NCI-H1694 (cell line): ENCODE results near the gene YPEL2.
A peak's percentile ranks its signal among the peaks of the same experiment; 100 is the strongest.
"Not testable (repeated sequence)": the region's sequence is repeated elsewhere in the genome, so short reads cannot be mapped to it uniquely, and the experiment has no call there.

ENCODE experiments used
- DNase-seq: peaks from one replicate; lab custom pipeline; 2025; lab: John Stamatoyannopoulos, UW

YPEL2 gene

GRCh38 chr17:59377410-59377809 is 46.0 kb downstream of the YPEL2 start:
- peak; percentile 91 for DNase-seq

DNA sequence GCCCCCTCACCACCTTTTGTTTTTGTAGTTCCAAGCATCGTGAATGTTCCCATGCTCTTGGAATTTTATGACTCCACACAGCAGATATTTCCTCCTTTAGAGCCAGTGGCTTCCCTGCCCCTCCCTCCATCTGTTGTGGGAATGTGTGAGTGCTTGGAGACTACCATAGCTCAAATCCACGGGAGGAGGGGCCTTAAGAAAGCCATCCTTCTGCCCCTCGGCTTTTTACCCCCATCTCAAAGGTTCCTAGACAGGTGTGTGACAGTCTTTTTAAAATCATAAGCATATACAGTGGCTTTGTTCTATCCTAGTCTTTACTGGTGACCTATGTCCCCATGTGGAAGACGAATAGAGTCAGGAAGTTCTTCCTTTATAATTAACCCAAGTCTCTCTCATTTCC is 47.2 kb downstream of the YPEL2 start:
- DNase-seq = no peak

GRCh38 chr17:59380474-59380873 is 49.0 kb downstream of the YPEL2 start:
- no peak for DNase-seq

- peak; percentile 92 for DNase-seq
These were observed 50.5 kb downstream of the YPEL2 start for GRCh38 chr17:59381716-59382570.

DNA sequence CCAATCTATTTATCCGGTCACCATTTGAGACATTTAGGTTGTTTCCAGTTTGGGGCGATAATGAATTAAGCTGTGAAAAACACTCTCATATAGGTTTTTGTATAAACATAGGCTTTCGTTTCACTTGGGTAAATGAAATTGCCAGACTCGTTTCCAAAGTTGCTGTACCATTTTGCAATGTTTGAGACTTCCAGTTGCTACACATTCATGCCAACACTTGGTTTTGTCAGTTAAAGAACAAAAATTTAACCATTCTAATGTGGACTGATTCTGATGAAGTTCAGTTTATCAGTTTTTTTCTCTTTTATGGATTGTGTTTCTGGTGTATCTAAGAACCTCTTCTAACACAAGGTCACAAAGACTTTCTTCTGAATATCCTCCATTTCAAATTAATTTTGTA is 52.4 kb downstream of the YPEL2 start:
- DNase-seq = no peak

DNA sequence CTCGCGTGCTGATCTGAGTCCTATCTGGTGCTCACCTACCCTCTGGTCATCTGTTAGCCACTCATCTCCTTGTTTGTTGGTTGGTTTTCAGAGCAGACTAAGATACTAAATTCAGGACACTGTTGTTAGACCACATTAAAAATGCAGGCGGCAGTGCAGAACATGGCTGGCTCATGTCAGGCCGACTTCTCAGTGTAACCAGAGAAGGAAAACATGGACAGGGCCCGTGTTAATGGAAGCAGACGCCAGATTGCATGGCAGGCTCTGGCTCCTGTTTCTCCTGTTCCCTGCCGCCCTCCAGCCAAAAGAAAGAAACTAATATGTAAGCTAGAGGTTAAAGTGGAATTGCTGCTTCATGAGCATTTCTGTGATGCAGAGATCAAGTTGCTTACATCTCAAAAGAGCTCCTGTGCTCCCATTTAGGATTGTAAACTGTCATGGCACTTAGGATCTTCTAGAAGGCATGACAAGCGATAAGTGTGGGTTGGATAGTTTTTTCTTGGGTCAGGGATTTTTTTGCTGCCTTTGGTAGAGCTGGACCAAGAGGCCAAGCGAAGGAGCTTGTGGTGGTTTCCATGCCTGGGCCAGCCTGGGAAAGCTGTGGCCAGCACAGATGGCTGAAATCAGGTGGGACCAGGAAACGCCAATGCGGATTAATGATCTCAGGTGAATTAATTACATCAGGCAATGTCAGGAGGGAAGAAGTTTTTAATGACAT is 56.1 kb downstream of the YPEL2 start:
- peak; percentile 69 for DNase-seq

DNA sequence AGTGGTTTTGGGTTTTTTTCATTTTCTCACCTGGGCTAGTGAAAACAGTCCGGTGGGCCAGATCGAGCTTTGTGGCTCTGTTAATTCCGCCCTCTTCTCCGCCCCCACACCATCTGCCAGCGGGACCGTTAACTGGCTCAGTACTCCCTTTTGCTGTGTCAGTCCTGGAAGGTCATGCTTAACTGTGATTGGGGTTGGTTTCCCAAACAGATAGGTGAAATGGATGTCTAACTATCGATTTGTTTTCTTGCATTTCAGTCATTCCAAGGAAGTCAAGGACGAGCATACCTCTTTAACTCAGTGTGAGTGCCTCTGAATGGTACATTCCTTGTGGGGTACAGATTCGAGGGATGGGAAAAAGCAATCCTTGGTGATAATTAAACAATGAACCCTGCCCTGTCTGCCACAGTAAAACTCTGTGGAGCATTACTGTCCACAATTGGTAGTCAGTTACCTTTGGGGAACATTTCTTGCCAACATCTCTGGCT is 56.7 kb downstream of the YPEL2 start:
- DNase-seq = peak; percentile 41

GRCh38 chr17:59389066-59389465 is 57.6 kb downstream of the YPEL2 start:
- no peak for DNase-seq

DNA sequence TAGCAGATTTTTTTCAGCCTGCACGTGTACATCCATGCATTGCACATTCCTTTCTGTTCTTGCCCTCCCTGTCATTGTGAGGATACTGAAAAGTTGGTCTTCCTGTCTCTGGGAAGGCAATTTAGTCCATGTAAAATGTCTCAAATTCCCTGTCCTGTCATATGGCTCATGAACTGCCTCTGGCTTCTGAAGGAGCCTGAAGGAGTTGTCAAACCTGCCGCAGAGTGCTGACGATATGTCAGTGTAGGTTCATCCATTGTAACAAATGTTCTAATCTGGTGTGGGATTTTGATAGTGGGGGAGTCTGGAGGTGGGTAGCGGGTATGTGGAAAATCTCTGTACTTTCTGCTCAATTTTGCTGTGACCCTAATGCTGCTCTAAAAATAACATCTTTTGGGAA is 59.6 kb downstream of the YPEL2 start:
- no peak for DNase-seq

- no peak for DNase-seq
These were observed 61.7 kb downstream of the YPEL2 start for GRCh38 chr17:59392973-59393679.

- DNase-seq = not testable (repeated sequence)
These were observed 62.4 kb downstream of the YPEL2 start for GRCh38 chr17:59393742-59394410.

DNA sequence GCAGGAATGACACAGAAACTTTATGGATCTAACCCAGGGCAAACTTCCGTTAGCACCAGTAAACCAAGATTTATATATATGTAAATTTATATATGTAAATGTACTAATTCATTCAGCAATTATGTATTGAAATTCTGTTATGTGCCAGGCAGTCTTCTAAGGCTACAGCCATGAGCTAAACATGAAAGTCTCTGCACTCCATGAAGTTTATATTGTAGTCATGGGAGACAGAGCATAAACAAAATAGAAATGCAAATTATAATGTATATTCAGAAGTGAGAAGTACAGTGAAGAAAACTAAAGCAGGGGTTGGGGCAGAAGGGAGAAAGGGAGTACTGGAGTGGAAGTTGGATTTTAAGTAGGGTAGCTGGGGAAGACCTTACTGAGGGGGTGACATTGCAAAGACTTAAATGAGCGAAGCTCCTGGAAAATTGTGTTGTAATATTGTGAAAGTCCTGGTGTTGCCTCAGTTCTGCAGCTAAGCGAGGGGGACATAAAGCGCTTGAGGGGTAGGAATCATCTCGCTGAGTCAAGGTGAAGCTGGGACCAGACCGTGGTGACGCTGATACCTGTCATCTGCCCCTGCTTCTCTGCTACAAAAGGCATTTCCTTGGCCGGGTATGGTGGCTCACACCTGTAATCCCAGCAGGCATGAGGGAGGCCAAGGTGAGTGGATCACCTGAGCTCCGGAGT is 64.8 kb downstream of the YPEL2 start:
- no peak for DNase-seq

- DNase-seq = no peak
These were observed 66.0 kb downstream of the YPEL2 start for GRCh38 chr17:59397316-59398073.

DNA sequence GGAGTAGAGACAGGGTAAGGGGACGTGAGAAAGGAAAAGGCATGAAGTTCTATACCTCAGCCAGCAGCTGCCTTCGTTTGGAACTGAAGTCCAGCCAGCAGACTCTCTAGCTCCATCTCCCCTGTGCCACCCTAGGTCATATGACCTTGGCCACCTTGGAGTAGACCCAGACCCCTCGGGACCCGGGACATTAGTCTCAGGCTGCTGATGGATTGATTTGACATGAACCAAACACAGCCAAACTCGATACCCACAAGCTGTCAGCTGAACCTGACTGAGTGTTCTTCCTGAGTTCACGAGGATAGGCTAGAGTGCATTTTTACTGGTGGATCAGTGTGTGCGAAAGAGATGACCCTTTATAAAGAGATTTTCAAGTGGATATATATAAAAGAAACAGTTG is 68.5 kb downstream of the YPEL2 start:
- DNase-seq = no peak

- no peak for DNase-seq
These were observed 69.4 kb downstream of the YPEL2 start for GRCh38 chr17:59400858-59401257.

DNA sequence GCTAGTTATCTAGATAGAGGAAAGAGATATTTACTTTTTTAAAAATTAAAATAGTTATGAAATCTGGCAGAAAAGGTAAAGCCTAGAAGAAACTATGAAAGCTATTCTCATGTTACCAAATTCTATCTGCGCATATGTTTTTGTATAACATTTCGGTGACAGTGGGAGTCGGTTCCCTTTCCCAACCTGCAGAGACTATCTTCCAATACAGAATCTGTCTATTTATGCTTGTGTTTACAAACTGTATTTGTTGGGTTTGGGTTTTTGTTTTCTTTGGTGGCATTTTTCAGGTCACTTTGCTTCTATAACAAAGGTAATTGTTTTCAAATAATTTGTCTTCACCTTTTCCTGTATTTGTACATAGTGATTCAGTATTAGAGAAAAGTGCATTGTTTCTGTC is 69.8 kb downstream of the YPEL2 start:
- DNase-seq = no peak

GRCh38 chr17:59401725-59402124 is 70.3 kb downstream of the YPEL2 start:
- DNase-seq = no peak

GRCh38 chr17:59402760-59403159 is 71.3 kb downstream of the YPEL2 start:
- no peak for DNase-seq

GRCh38 chr17:59404471-59404870 is 73.0 kb downstream of the YPEL2 start:
- no peak for DNase-seq

DNA sequence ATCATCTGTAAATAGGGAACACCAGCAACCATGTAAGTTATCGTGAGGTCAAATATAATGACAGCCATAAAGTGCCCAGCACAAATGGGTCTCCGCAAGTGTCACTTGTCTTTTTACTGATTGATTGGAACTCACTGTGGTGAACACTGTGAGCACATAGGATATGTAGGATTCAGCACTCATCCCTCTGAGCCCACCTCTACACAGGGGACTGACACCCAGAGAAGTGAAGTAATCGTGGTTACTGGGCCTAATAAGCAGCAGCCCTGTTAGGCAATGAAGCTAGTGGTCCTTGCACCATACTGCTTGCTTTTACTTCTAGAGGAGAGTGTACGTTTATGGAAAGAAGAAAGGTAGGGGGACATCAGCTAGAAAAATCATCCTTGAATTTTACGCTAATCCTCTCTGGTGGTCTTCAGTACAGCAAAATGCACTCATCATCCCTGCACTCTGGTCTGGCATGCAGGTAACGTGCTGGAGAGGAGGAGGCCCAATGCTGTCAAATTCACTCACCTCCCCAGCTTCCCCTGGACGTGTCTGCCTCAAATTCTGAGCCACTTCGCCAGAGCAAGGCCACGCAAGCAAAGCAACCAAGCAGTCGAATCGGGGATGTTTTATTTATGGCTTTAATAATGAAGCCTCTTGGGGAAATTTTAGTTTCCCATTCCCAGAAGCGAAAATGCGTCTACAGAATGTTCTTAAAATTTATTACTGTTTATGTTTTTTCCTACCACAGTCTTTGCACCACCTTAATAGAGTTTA is 74.7 kb downstream of the YPEL2 start:
- DNase-seq = no peak
